ENCODE measurements around the gene UACA. TPM values are rescaled to one million over a fixed set of nuclear protein-coding genes. Genes with fewer than 3 reads are reported as not detected.
A peak's percentile ranks its signal among the peaks of the same experiment; 100 is the strongest.
"Not testable (repeated sequence)": the region's sequence is repeated elsewhere in the genome, so short reads cannot be mapped to it uniquely, and the experiment has no call there.

The UACA gene
- total RNA-seq, 1 donor from 2014 or later: 13.7 TPM

DNA sequence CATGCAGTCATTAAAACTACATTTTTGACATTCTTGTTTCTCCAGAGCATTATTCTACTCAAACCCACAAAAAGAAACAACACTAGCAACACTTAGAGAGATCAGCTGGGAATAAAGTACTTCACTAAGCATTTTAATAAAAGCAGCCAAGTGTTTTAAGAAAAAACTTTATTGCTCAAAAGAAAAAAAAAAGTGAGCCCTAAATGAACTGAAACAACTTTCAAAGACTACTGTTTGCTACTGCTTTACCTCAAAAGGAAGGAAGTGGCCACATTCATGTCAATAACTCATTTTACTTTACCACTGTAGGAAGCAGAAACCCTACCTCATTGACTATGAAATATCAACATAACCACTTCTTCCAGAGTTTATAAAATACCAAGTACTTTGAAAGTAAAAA is 91.3 kb downstream of the UACA start:
- no peak for DNase-seq (ENCODE audit: low spot score)
- ATAC-seq: no peak

DNA sequence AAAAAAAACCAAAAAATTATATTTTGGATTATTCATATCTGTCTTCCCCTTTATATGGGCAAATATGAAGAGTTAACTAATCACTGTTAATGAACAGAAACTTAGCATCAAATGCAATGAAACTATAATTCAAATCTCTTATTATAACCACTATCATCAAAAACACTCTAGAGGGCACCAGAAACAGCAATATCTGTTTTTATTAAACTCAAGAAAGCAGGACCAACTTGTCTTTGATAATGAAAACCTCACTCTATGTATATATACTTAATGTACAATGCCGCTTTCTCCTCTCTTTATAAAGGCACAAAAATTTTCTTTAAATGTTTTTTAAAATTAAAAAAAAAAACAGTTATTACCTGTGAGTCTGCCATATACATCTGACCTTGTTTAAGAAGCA is 92.7 kb downstream of the UACA start:
- no peak for DNase-seq (ENCODE audit: low spot score)
- ATAC-seq: peak; percentile 55

DNA sequence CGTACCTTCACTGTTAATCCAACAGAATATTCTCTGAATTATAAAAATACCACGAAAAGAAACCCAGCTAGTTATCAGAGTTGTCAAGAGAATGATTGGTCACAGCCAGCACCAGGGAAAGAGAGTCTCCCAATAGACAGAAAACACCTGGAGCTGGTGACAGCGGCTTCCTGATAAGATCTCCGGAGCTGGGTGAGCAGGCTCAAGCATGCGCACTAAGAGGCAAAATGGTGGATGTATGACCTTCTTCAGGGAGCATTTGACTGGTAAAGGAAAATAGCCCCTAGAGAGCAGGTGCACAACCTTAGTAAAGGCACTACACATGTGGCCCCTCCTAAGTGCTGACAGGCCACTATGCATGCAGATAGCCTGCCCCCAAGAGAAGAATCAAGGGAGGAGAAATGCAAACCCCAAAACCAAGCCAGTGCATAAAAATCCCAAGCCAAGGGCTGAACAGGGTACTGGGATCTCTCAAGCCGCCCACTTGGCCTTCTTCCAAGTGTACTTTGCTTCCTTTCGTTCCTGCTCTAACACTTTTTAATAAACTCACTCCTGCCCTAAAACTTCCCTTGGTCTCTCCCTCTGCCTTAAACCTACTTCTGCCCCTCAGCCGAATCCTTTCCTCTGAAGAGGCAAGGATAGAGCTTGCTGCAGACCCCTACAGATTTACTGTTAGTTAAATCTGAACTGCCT is 93.2 kb downstream of the UACA start:
- DNase-seq (ENCODE audit: low spot score): peak; percentile 64
- peak; percentile 85 for ATAC-seq

DNA sequence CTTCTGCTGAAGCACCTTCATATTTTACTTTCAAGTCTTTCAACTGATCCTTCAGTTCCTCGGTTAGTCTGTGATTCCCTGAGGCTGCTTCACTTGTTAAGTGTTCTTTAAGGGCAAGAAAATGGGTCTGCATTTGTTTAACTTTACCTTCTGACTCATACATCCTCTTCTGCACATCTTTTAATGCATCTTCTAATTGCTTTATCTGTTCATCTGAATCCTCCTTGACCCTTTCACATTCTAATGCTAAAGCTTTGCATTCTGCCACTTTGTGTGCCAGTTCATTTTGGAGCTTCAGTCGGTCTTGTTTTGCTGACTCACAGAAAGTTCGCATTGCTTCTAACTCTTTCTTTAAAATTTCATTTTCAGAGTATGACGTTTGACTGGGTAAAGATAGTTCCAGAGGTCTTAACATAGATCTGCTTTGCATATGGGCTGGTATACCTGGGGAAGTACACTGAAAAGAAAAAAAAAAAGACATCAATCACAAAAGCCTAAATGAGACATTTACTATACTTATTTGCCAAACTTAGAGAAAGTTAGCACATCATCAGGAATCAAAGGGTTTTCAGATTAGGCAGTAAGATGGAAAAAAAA is 94.3 kb downstream of the UACA start:
- DNase-seq (ENCODE audit: low spot score) (no peak), ATAC-seq (no peak)

DNA sequence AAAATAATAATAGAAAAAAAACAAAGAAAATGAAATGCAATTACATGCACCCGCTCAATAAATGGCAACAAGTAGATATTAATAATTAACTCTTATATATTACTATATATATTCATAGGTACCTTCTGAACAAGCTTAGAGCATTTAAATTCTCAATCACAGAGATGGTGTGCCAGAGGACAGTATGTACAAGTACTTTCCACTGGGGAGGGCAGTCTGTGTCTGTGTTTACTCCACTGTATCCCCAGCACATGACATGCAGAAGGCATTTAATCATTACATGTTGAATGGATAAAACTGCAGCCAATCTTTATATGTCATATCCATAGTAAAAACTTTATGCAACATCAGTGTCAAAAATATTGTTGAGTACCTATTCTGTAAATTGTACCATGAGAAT is 97.8 kb downstream of the UACA start:
- ATAC-seq (no peak), DNase-seq (ENCODE audit: low spot score) (no peak)

DNA sequence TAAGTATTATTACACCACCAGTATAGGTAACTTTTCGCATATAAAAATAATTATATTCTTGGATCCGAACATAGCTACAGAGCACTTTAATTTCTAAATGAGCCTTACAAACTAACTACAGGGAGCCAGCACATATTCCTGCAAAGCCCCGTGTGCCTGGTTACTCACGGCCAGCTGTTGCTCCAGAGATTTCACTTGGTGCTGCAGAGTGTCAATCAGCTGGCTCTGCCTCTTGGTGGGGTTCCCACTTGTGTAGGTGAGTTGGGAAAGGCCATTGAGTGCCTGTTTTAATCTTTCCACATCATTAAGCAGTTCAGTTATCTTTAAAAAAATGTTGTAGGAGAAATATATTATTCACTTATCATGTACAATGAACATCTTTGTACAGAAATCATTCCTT is 98.9 kb downstream of the UACA start:
- DNase-seq (ENCODE audit: low spot score) (no peak), ATAC-seq (no peak)

DNA sequence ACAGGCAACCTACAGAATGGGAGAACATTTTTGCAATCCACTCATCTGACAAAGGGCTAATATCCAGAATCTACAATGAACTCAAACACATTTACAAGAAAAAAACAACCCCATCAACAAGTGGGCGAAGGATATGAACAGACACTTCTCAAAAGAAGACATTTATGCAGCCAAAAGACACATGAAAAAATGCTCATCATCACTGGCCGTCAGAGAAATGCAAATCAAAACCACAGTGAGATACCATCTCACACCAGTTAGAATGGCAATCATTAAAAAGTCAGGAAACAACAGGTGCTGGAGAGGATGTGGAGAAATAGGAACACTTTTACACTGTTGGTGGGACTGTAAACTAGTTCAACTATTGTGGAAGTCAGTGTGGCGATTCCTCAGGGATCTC is 100.3 kb downstream of the UACA start:
- ATAC-seq: not testable (repeated sequence)

DNA sequence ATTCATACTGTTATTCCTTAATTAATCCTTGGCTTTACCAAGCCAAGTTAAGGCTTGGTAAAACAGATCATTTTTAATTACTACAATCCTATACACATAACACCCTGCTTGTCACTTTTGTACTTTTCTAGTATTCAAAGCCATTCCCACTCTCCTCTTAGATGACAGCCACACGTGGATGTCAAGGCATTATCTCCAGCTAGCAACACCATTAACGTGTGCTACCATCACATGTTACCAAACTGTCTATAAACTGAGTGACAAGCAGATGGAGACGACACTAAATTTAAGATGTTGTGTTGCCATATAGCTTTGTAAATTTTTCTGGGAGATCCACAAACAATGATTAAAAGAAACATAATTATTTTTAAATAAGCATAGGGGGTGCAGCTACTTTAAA is 103.7 kb downstream of the UACA start:
- ATAC-seq: no peak
- DNase-seq (ENCODE audit: low spot score): no peak

More for the DNA sequence above, 100.3 kb downstream of the UACA start:
- not testable (repeated sequence) for DNase-seq (ENCODE audit: low spot score)

DNA sequence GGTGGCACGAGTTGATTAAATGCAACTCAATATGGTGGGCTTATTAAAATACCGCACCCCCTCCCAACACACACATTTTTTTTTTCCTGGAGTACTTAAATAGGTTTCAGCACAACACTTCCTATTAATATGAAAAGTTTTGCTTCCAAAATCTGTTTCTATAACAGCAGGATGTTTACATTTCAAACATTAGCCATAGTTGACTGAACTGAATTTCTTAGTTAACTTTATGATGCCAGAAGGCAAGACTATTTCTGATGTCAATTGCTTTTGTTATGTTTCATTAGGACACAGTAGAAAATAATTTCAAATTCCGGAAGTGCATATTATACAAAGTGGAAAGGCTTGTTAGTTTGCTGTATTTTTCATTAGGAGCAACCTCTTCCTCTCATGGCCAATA is 104.7 kb downstream of the UACA start:
- DNase-seq (ENCODE audit: low spot score) (no peak), ATAC-seq (no peak)

DNA sequence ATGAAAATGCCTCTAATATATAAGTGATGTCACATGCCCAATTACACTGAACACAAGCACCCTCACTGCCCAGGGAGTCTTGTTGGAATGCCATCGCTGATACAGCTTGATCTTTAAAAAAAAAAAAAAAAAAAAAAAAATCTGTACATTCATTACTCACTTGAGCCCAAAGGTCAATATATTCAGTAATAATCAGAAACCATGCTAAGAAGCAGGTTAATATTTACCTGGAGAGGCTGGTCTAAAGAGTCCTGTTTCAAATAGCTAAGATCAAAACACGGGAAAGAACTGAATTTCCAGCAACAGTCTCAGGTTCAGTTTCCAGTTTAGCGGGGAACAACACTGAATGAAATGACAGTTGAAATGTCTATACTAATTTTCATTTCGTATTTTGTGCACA is 109.9 kb downstream of the UACA start:
- ATAC-seq: no peak
- DNase-seq (ENCODE audit: low spot score): no peak

DNA sequence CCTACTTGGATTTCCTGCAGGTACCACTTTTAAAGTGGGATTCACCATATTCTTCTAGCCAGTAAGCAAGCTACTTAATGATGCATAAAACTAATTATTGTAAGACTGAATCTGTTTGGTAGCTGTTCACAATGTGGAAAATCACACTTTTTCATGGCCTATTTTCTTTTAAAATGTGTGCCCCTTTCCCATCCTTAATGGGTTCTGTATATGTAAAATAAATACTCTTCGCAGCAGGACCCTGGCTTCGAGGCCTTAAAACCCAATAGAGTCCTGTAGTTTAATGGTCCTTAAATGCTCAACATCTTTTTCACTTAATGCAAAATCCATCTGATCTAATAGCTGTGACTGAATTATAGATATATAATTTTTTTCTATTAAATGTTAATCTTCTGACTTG is 111.0 kb downstream of the UACA start:
- no peak for ATAC-seq
- DNase-seq (ENCODE audit: low spot score): no peak

DNA sequence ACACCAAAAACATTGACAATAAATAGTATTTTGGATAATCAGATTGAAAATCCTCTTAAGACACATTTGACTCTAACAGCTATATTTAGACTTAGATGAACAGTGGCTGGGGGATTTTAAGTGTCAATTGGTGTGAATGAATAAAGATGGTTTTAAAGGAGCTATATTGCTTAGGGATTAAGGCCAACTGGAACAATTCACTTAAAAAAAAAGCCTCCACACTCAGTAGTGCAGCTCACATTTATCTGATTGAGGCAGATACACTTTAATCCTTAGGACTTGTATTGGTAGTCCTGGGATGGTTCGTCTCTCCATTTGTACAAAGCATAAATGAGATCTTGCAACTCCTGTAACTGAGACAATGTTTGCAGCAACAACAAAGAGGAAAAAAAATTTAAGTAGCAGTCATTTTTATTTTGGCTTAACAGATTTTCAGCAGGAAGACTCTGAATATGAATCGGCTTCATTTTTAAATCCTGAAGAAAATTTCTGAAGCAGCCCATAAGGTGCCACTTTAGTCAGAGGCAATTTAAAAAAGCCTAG is 112.0 kb downstream of the UACA start:
- DNase-seq (ENCODE audit: low spot score) (no peak), ATAC-seq (no peak)

DNA sequence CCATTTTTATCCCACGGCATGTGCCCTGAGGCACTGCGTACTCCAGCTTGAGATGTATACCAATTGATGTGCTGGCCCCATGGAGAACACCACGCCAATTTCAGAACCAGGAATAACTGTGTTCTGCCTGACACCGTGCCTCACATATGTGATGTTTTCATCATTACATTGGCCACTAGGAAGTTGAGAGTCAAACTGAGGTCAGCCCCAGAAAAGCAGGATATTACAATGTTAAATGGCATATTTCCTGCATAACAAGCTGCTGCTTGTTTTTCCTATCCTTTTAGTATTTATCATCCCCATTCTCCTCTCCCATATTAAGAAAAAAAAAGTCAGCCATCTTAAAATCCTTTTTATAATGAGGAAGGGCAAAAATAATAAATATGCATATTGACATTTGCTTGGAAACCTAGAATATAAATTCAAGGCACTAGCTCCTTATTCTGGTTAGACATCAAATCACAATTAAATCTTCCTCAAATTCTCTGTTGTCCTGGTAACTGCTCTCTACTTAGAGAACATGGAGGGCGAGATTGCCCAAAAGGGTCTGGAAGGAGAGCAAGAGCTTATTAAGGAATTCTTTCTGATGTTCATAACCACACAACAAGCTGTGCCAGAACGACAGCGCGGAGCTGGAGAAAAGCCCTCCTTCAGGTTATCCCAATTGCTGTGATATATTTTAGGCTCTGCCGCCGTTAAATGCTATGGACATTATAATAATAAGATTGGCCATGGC is 112.6 kb downstream of the UACA start:
- ATAC-seq (no peak), DNase-seq (ENCODE audit: low spot score) (no peak)

DNA sequence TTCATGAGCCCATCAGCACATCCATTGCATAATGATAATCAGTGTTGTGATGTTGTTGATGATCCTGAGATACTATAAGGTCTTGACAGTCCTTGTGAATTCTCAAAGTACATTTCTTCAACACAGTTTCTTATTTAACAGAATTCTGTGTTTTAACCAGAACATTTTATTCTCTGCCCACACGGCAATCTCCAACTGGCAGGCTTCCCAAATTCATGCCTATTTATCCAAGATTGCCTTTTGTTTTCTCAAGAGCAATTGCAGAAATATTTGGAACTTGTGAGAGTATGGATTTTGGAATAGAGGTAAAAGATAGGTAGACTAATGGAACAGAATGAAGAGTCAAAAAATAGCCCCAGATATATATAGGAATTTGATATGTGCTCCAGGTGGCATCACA is 116.0 kb downstream of the UACA start:
- ATAC-seq: no peak
- DNase-seq (ENCODE audit: low spot score): no peak

DNA sequence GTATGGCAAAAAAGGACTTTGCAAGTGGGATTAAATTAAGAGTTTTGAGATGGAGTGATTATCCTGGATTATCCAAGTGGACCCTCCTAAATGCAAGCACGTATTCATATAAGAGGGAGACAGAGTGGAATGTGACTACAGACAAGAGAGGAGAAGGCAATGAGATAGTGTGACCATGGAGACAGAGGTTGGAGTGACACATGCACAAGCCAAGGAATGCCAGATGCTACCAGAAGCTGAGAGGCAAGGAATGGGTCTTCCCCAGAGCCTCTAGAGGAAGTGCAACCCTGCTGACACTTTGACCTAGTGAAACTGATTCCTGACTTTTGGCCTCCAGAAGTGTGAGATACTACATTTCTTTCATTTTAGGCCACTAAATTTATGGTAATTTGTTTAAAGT is 117.2 kb downstream of the UACA start:
- no peak for DNase-seq (ENCODE audit: low spot score)
- ATAC-seq: no peak

DNA sequence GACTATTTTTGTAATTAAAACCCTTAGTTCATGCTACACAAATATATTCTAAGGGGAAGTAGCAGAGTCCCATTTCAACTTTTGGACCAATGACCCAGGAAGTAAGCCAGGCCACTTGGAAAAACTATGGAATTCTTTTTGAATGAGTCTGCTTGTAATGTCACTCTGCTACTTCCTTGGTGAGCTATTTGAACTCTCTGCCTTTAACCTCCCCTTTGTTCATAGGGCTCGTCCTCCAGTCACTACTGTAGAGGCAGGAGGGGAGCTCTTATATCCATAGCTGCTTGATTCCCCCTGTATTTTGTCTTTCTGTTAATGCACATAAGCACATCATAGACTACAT is 119.6 kb downstream of the UACA start:
- DNase-seq (ENCODE audit: low spot score): no peak
- no peak for ATAC-seq

DNA sequence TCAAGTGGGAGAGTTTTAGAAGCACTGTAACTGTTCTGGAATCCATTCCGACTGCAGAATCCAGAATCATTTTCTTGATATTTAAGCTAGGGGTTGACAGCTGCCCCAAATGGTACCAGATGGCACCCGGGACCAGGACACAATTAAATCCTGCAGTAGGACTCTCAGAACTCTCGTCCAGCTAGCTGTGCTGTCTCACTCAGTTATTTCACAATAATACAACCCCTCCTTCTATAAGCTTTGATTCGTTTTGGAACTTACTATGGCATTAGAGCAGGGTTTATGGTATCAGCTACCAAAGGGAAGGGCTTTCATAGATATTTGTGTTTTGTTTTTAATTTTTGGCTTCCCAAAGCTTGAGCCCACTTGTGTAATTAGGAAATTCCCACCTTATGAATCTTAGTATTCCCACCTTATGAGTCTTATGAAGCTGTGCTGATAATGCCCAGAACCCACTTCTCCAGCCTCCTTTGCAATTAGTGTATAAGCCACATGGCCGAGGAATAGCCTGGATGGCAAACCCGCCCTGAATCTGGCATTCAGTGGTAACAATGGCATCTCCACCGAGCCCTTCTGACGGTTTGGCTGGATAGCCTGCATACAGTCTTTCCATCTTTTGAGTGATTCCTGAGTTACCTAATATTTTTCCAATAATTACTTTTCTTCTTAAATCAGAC is 120.1 kb downstream of the UACA start:
- ATAC-seq (no peak), DNase-seq (ENCODE audit: low spot score) (no peak)

DNA sequence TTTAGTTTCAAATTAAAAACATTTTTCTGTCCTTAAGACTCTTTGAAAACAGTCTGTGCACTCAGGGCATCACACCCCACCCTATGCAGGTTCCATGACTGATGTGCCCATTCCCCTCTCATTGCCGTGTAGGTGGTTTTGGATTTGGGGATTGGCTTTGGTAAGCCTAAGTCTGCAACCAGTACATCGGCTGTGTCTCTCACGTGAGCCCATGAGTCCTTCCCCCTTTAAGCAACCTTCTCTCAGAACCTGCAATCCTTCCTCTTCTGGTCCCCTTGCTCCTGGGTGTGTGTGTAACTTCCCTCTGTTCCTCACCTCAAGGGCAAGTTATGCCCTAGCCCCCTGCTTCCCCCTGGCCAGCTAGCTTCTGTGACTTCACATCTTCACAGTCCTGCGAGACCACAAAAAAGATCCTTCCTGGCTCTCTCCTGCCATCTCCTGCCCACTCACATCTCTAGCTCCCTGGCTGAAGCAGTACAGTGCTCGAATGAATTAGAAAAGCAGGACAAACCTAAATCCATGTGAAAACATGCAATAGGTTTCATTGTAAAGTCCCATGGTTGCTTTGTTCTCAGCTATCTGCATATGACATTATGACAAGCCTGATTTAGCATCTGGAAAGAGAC is 126.7 kb downstream of the UACA start:
- DNase-seq (ENCODE audit: low spot score): no peak
- ATAC-seq: no peak

DNA sequence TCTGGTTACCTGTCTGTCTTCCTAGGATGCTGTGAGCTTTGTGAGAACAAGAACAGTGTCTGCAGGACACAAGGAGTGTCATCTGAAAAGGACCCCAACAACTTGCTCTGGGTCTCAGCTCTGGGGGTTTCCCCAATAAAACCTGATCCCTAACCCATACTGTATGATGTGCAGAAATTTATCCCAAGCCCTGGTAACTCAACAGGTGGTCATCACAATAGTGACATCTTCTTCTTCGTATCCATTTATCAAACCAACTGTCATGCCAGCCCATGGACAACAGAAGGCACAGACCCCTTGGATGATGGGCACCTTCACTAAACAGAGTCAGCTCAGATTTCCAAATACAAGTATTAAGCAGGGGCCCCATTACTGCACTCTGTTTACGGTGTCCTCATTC is 127.5 kb downstream of the UACA start:
- ATAC-seq (no peak), DNase-seq (ENCODE audit: low spot score) (no peak)

DNA sequence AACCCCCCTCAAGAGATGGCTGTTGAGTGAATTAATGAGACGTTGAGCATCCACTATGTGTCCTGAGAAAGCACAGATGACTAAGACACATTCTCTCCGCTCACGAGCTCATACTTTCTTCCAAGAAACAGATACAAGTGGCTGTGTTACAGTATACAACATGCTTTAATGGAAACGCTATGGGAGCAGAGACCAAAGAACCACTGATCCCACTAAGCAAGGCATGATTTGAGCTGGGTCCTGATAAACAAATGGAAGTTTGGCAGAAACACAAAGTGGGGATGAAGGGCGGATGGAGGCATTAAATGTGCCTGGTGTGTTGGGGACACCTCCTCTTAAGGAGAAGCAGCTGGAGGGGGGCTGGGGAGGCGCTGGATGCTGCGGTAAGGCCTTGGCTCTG is 129.4 kb downstream of the UACA start:
- no peak for DNase-seq (ENCODE audit: low spot score)
- no peak for ATAC-seq

All from left lobe of liver (tissue), 2 donors.